WI38 (cell line): Measurements from ENCODE around the gene RINT1.
"Not testable (repeated sequence)": the region's sequence is repeated elsewhere in the genome, so short reads cannot be mapped to it uniquely, and the experiment has no call there.

ENCODE experiments used
- H3K4me3 ChIP-seq: 2 replicates; pipeline ENCODE4 v1.5.1; 2011; ENCODE audit warnings: low read depth, mild to moderate bottlenecking, control low read depth, low read length
- TF ChIP-seq, protein P1 (sequence below): IDR thresholded peaks from 2 replicates; pipeline ENCODE4 v1.5.1; 2012; ENCODE audit warnings: low read depth, mild to moderate bottlenecking, control low read depth, low read length

Gene RINT1

DNA sequence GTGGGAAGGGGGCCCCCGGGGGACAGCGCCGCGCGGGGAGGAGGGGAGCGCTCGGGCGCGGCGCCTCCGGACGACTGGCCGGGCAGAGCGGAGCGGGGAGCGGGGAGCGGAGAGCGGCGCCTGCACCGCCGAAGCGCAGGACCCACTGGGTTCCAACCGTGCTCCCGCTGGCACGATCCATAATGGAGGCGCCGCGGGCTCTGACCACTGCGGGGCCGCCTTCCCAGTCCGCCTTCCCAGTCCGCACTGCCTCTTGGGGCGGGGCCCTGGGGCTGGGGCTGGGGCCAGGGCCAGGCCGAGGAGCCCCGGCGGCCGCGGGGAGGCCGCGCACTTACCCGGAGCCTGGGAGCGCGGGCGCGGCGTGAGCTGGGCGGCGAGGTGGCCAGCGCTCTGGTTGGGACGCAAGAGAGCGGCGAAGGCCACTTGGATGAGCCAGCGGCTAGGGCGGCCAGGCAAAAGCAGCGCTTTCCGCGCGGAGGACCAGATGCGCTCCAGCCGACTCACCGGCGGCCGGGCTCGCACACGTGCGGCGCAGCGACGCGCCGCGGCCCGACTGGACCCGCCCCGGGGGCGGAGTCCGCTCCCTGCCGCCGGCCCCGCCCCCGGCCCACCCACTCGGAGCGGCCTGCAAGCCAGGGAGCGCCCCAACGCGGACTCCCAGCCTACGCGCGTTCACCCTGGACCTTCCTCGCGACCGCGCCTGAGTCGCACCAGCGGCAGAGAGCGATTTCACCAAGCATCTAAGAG, 10.1 kb upstream of the RINT1 start, which contains the start of gene PUS7:
Gene PUS7 (minus strand): TSS at position 555 of the 747 bp plus-strand sequence. CDS start 13,759 bp downstream, outside the sequence.
- H3K4me3 ChIP-seq = peak within 1 kb of the TSS; percentile 86
- TF ChIP-seq, protein P1, sequence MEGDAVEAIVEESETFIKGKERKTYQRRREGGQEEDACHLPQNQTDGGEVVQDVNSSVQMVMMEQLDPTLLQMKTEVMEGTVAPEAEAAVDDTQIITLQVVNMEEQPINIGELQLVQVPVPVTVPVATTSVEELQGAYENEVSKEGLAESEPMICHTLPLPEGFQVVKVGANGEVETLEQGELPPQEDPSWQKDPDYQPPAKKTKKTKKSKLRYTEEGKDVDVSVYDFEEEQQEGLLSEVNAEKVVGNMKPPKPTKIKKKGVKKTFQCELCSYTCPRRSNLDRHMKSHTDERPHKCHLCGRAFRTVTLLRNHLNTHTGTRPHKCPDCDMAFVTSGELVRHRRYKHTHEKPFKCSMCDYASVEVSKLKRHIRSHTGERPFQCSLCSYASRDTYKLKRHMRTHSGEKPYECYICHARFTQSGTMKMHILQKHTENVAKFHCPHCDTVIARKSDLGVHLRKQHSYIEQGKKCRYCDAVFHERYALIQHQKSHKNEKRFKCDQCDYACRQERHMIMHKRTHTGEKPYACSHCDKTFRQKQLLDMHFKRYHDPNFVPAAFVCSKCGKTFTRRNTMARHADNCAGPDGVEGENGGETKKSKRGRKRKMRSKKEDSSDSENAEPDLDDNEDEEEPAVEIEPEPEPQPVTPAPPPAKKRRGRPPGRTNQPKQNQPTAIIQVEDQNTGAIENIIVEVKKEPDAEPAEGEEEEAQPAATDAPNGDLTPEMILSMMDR = no peak

DNA sequence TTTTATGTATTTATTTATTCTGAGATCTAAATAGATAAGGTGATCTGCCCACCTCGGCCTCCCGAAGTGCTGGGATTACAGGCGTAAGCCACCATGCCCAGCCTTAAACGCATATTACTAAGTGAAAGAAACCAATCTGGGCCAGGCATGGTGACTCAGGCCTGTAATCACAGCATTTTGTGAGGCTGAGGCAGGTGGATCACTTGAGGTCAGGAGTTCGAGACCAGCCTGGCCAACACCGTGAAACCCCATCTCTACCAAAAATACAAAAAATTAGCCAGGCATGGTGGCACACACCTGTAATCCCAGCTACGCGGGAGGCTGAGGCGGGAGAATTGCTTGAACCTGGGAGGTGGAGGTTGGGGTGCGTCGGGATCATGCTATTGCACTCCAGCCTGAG, 7.6 kb upstream of the RINT1 start:
- H3K4me3 ChIP-seq = not testable (repeated sequence)

DNA sequence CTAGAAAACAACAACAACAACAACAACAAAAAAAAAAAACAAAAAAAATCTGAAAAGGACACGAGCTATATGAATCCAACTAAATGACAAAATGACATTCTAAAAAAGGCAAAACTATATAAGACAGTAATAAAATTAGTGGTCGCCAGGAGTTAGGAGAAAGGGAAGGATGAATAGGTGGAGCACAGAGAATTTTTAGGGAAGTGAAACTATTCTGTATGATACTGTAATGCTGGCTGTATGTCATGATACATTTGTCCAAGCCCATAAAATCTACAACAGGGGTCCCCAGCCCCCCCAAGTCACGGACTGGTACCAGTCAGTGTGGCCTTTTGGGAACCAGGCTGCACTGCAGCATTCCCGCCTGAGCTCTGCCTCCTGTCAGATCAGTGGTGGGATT, 7.2 kb upstream of the RINT1 start:
- TF ChIP-seq, protein P1 = no peak
- no peak overlapping the region for H3K4me3 ChIP-seq

DNA sequence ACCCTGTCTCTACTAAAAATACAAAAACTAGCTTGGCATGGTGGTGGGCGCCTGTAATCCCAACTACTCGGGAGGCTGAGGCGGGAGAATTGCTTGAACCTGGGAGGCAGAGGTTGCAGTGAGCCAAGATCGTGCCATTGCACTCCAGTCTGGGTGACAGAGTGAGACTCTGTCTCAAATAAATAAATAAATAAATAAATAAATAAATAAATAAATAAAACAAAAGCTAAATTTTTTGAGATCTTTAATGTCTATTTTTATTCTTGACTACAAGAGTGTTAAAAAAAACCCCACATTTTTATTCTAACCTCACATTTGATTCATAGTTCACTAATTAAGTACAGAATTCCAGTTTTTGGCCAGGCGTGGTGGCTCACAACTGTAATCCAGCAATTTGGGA, 4.3 kb upstream of the RINT1 start:
- H3K4me3 ChIP-seq = not testable (repeated sequence)

DNA sequence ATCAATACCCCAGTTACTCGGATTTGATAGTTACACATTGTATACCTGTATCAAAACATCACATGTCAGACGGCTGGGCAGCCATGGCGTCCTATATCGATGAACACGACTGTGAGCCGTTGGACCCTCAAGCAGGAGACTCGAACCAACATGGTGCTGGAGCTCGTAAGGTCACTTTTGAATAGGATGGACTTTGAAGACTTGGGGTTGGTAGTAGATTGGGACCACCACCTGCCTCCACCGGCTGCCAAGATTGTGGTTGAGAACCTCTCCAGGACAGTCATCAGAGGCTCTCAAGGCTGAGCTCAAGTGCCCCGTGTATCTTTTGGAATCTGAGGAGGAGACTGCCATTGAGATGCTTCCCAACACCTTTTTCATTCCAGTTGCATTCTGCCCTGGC, 1.9 kb upstream of the RINT1 start:
- no peak overlapping the region for H3K4me3 ChIP-seq
- TF ChIP-seq, protein P1 = no peak

DNA sequence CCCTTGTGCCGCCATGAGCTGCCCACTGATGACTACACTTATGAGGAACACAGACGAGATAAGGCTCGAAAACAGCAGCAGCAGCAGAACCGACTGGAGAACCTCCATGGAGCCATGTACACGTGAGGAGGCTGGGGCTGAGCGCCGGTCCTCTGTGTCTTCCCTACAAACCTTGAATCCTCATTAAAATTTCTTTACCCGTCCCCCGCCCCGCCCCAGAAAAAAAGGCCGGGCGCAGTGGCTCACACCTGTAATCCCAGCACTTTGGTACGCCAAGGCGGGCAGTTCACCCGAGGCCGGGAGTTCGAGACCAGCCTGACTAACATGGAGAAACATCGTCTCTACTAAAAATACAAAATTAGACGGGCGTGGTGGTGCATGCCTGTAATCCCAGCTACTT, 1.5 kb upstream of the RINT1 start:
- TF ChIP-seq, protein P1 = no peak
- H3K4me3 ChIP-seq = no peak overlapping the region

DNA sequence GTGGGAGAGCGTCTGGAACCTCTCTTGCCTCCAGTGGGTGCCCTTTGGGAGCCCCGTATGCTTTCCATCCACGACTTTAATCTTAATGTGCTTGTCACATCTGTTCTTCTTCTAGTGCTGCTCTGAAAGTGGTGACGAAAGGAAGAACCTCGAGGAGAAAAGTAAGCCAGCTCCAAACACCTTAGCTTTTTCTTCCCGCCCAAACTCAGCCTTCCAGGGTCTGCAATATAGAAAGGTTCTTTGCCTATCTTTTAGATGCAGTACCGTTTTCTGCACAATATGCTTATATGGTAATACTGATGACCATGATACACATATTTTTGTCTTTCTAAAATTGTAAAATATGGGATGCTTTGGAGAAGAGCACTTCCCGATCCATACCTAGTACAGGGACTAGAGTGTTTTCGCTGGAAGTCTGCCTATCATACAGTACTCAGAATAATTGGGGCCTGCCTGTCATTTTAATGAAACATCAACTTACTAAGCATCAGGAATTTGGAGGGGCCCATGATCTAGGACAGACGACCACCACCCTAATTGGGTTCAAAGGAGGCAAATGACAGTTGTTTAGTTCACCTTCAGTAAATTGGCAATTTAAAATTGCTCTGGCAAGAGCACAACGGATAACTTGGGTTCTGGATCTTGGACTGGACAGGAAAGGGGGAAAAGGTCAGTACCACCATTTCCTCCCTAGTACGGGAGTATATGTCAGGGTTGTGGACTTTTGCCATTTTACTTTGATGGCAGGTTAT, 884 bp downstream of the RINT1 start:
- TF ChIP-seq, protein P1 = no peak

DNA sequence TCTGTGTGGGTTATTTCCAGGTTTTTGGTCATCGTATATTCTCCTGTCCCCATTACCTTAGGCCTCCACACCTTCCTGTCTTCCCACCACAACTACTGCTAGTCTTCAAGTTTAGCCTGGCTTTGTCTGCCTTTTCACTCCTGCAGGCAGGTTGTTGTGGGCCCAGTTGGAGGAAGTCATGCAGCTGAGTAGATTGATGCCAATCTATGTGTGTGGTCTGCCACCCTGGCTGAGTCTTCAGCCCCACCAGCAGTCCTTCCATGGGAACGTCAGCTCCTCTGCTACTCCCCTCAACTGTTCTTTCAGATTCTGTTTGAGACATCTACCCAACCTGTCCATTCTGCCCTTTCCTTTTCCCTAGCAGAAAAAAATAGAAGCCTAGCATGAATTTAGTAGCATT, 6.3 kb downstream of the RINT1 start:
- H3K4me3 ChIP-seq = no peak overlapping the region
- TF ChIP-seq, protein P1 = no peak

More for the DNA sequence above, 884 bp downstream of the RINT1 start:
- H3K4me3 ChIP-seq = peak overlapping the region; percentile 99
